Subcutaneous adipose tissue (tissue), 4 donors: ENCODE results near the gene DOHH. TPM values are rescaled to one million over a fixed set of nuclear protein-coding genes. Genes with fewer than 3 reads are reported as not detected.

Experiments used
- CTCF ChIP-seq: fragments of 450-650 bp; IDR thresholded peaks from one replicate; pipeline ENCODE4 v1.5.1; 2016; ENCODE audit warnings: low read depth, mild to moderate bottlenecking, control low read depth, antibody characterized with exemption, moderate library complexity
- total RNA-seq, 4 donors: library from RNA; depleted of rRNA; stranded (reverse); fragments of >200 nt; gene quantifications; one replicate each; pipeline ENCODE4 v1.1.0, GENCODE V29; 2016

The DOHH gene
- total RNA-seq, 4 donors from 2014 or later = 4.9 to 11.9 (median 8.9) TPM

GRCh38 chr19:3544742-3545668, 44.5 kb upstream of the DOHH start:
- no peak for TF ChIP-seq CTCF

- no peak for TF ChIP-seq CTCF
Measured at GRCh38 chr19:3544058-3544376, 43.5 kb upstream of the DOHH start.

- TF ChIP-seq CTCF = no peak
Measured at GRCh38 chr19:3543150-3544057, 42.9 kb upstream of the DOHH start.

GRCh38 chr19:3539756-3540118, 39.3 kb upstream of the DOHH start:
- TF ChIP-seq CTCF = no peak

GRCh38 chr19:3538965-3539755, 38.7 kb upstream of the DOHH start, which contains the start of gene TEKTIP1:
Gene TEKTIP1 (plus strand): TSS chr19:3539174. CDS start chr19:3539178, 4 bp downstream.
- TF ChIP-seq CTCF = no peak

- TF ChIP-seq CTCF = no peak
Measured at GRCh38 chr19:3538258-3538929, 37.9 kb upstream of the DOHH start.
